Activated gamma-delta T cell (primary cell): Measurements from ENCODE around the gene WASF2.
"Not testable (repeated sequence)": the region's sequence is repeated elsewhere in the genome, so short reads cannot be mapped to it uniquely, and the experiment has no call there.

Experiments used
- DNase-seq: peaks from one replicate; lab custom pipeline; 2025; lab: John Stamatoyannopoulos, UW

WASF2 gene

DNA sequence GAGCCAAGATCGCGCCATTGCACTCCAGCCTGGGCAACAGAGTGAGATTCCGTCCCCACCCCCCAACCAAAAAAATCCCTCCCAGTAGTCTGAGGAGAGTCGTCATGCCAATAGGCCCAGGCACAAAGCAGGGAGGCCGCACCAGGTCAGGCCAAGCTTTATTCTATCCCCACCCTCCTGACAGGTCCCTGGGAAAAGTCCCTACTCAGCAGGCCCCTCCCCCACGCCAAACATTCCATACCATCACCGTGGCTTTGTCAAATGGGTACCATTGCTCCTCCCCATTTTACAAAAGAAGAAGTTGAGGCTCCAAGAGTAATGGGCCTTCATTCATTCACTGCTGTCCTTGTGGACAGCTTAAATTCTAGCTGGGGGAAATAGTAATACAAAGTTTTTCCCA lies 92.2 kb downstream of the WASF2 start:
- no peak for DNase-seq

GRCh38 chr1:27397110-27397509 lies 92.9 kb downstream of the WASF2 start:
- no peak for DNase-seq

DNA sequence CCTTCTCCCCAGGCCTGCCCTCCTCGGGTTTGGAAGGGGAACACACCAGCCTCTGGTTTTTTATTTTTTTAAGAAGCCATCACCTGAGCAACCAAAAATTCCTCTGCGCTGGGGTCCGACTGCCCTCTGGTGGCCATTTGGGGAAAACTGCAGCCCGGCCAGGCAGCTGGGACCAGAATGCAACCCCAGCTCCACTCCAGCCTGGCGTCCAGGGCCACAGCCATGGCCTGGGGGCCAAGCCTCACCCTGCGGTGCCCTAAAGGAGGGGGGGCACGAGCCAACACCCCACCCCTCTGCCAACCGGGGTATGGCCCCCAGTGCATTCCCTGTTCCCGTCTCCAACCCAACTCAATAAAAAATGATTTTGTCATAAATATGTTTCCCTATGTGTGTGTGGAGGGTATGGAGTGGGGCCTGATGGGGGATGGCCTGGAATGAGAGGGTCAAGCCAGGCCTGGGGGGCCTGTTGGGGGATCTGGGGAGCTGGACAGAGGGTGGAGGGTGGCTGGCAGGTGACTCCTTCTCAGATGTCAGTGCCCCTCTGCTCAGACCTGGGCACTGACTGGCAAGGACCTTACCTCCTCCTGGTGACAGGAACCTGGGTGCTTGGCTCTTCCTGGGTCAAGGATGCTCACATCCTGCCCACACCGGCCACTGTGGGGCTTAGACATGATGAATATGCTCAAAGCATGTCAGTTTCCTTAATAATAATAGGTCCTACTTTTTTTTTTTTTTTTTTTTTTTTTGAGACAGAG lies 94.3 kb downstream of the WASF2 start:
- DNase-seq = peak; percentile 40

- DNase-seq = no peak
Observed at GRCh38 chr1:27394925-27395324, 95.0 kb downstream of the WASF2 start.

GRCh38 chr1:27394282-27394658 lies 95.7 kb downstream of the WASF2 start:
- no peak for DNase-seq

- no peak for DNase-seq
Observed at GRCh38 chr1:27393641-27394281, 96.2 kb downstream of the WASF2 start.

DNA sequence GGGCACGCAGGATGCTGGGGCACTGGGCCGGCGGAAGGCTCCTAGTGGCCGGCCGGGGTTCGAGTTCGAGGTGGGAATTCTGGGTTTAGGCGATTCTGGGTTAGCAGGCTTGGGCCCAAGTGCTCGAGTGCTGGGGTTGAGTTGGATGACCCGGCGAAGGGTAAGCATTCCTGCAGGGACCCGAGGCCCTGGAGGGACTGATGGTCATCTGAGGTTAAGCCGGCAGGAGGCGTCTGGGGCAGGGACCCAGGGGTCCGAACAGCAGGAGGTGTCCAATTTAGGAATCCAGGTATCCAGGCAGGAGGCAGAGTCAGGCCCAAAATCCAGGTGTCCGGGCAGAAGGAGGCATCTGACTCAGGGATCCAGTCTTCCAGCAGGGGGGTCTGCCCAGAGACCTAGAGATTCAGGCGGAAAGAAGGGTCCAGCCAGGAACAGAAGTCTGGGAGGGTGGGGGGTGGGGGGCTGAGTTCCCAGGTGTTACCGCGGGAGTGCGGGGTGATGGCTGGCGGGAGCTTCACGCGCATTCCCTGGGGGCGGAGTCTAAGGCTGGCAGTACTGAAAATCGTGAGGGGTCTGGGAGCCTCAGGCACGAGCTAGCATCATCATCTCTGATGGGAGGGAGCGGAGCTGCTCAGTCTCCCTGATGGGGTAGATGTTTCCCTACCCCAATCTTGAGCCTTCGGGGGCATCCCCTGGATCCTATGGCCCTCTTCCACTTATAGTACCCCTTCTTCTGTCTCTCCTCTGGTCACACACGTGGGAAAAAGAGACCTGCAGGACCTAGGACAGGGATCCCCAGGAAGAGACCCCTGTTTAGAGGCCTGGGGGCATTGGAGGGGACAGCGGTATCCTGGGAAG lies 97.0 kb downstream of the WASF2 start:
- no peak for DNase-seq

DNA sequence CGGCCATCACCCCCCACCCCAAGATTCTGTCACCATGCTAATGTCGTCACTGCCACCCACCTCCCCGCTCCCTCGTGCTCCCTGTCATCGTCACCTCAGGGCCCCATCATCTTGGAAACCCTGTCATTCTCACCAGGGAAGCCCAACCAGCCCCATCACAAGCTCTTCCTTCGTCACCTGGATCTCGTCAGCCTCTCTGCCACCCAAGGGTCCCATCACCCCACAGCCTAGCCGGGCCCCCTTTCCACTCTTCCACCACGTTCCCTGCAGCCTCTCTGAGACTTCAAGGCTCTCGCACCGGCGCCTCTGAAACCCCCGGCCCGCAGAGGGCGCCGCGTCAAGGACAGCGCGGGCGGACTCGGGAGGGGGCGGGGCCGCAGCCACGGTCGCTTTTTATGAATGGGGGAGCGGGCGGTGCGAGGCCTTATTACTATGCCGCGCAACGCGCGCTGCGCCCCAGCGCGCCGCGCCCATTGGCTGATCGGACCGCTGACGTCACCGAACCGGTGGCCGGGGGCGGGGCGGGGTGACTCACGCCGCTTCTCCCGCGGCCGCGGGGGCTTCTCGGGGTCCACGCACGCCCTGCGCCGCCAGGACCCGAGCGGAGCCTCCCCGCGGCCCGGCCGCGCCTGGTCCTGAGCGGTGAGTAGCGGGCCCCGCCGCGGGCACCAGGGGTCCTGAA lies 97.7 kb downstream of the WASF2 start, which contains the start of gene GPR3:
TSS of gene GPR3 (plus strand) at position 527 of the 682 bp plus-strand sequence. CDS start 1,177 bp downstream, outside the sequence.
- peak; percentile 90 for DNase-seq

DNA sequence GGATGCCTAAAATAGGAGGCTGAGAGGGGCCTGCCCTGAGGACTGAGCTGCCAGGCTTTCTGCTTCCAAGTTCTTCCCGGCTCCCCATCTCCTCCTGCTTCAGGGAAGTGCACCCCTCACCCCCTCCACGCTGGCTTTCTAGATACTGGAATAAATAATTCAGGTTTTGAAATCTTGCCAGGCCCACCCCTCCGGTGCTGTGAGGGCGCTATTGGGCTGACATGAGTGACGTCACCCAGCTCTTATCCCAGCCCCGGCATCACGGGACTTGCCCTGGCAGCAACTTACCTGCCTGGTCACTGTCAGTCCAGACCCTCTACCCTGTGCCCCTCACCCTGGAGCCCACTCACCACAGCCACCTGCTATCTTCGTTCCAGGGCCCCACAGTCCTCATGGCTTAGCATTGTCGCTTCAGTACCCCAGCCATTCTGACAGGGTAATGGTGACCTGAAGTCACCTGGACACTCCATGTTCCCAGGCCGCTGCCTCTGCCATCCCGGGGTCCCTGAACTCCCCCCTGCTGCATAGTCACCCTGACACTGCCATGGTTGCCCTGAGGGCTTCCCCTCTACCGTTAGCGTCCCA lies 98.4 kb downstream of the WASF2 start:
- no peak for DNase-seq

DNA sequence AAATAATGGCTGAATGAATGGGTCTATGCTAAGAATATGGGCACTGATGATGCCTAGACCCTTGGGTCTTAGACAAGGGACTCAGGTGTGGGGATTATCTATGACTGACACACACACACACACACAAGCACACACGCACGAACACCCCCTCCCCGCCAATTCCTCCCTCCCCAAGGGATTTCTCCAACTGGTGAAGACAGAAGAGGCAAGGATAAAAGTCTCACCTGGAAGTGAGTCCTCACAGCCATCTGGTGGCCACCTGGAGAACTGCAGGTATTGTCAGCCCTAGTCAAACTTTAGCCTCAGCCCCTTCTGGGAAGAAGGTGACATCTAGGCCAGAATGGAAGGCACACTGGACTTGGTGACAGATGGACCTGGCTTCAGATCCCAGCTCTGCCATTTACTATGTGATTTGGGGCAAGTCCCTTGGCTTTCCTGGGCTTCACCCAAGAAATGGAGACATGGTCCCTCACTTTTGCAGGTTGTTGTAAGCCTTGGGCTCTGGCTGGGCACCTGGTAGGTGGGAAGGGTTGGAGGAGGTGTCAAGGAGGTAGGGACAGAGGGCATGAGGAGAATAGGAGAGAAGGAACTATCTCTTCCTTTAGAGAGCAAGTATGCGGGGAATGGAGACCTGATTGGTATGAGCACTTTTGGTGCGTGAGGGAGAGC lies 101.5 kb downstream of the WASF2 start:
- DNase-seq = no peak

DNA sequence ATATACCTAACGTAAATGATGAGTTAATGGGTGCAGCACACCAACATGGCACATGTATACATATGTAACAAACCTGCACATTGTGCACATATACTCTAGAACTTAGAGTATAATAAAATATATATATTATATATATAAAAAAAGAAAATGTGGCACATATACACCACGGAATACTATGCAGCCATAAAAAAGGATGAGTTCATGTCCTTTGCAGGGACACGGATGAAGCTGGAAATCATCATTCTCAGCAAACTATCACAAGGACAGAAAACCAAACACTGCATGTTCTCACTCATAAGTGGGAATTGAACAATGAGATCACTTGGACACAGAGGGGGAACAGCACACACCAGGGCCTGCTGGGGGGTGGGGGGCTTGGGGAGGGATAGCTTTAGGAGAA lies 105.2 kb downstream of the WASF2 start:
- DNase-seq = not testable (repeated sequence)

- no peak for DNase-seq
Observed at GRCh38 chr1:27383661-27384060, 106.3 kb downstream of the WASF2 start.

DNA sequence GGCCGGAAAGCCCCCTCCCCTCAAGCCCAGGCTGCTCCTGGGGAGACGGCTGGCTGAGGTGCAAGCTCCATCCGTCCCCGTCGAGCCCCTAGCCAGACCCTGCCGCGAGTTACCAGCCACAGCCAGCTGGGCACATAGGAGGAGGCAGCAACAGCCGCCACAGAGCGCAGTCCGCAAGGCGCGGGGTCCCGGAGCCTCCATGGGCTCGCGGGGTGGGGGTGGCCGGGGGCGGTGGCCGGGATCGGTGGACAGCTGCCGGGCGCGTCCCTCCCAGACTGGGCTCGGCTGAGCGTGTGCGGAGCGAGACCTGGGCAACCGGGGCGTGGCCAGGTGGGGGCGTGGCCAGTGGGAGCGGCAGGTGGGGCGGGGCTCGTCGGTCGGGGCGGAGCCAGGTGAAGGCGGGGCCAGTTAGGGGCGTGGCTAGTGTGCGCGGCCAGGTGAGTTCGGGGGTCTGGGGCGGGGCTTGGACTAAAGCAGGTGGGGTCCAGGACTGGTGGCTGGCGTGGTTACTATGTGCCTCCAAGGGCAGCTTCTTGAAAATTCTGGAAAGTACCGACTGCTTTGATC lies 106.8 kb downstream of the WASF2 start, which contains the start of gene CD164L2:
TSS of gene CD164L2 (minus strand) at position 295 of the 567 bp plus-strand sequence. CDS start at position 201, 94 bp downstream.
- DNase-seq = peak; percentile 24

GRCh38 chr1:27381969-27382762 lies 107.8 kb downstream of the WASF2 start:
- DNase-seq = no peak

- no peak for DNase-seq
Observed at GRCh38 chr1:27380766-27381733, 108.9 kb downstream of the WASF2 start.

DNA sequence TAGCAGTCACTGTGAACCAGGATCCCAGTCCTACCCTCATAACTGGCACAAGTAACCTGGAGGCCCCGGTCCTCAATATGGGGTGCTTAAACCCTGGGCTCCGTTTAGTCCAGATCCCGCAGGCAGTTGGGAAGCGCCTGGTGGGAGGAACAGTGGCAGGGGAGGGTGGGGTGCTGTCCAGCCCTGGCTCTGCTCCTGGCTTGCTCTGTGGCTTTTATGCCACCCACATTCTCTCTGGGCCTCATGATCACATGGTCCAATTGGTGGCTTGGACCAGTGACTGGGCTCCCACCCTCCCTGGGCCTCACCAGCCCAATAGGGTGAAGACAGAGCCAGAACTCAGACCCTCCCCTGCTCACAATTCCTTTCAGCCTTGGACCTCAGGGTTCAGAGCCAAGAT lies 109.7 kb downstream of the WASF2 start:
- no peak for DNase-seq

- DNase-seq = no peak
Observed at GRCh38 chr1:27379564-27380122, 110.3 kb downstream of the WASF2 start.
